Tibial nerve (tissue), 4 donors: ENCODE results near the gene CDH4. TPM values are rescaled to one million over a fixed set of nuclear protein-coding genes. Genes with fewer than 3 reads are reported as not detected.
"Not testable (repeated sequence)": the region's sequence is repeated elsewhere in the genome, so short reads cannot be mapped to it uniquely, and the experiment has no call there.

Source experiments
- DNase-seq, 2 donors: peaks; one replicate each; pipeline ENCODE4 v3.0.0-alpha.2; 2019; ENCODE audit warnings: low spot score in 2 of 2
- H3K27ac ChIP-seq, 4 donors: fragments of 200-600 bp; sonication (generic) in 3 of 4; one replicate each; pipeline ENCODE4 v1.5.1; 2017 to 2019; ENCODE audit warnings: mild to moderate bottlenecking in 1 of 4
- H3K27me3 ChIP-seq, 2 donors: fragments of 200-600 bp; sonication (generic) in 1 of 2; one replicate each; pipeline versions ENCODE4 v1.5.1 to v1.6.0; 2017 to 2019
- H3K36me3 ChIP-seq, 3 donors: fragments of 200-600 bp; sonication (generic); one replicate each; pipeline ENCODE4 v1.5.1; 2018 to 2019
- H3K4me1 ChIP-seq, 4 donors: fragments of 200-600 bp; sonication (generic) in 3 of 4; one replicate each; pipeline ENCODE4 v1.5.1; 2017 to 2019
- H3K4me3 ChIP-seq, 4 donors: fragments of 200-600 bp; sonication (generic) in 3 of 4; one replicate each; pipeline ENCODE4 v1.5.1; 2017 to 2019; ENCODE audit warnings: mild to moderate bottlenecking in 1 of 4, moderate library complexity in 1 of 4
- H3K9me3 ChIP-seq, 4 donors: fragments of 200-600 bp; sonication (generic) in 3 of 4; one replicate each; pipeline ENCODE4 v1.5.1; 2017 to 2019
- EP300 ChIP-seq, 2 donors: sonication (generic); formaldehyde crosslinking; IDR thresholded peaks; one replicate each; pipeline ENCODE4 v1.6.1; 2017; ENCODE audit warnings: antibody characterized with exemption in 2 of 2, mild to moderate bottlenecking in 1 of 2
- POLR2A ChIP-seq, 2 donors: fragments of 450-650 bp; IDR thresholded peaks; one replicate each; pipeline ENCODE4 v1.6.1; 2017; ENCODE audit warnings: antibody characterized with exemption in 2 of 2, mild to moderate bottlenecking in 2 of 2, moderate library complexity in 2 of 2
- whole genome bisulfite sequencing, 2 donors: methylation state at CpG; one replicate each; pipeline ENCODE4 v1.1.5; 2018; 5-methylcytosine and 5-hydroxymethylcytosine counted together
- total RNA-seq, 4 donors: library from RNA; depleted of rRNA; stranded (reverse); fragments of >200 nt; gene quantifications; one replicate each; pipeline ENCODE4 v1.1.0, GENCODE V29; 2016
- TF ChIP-seq, protein P1 (sequence below), 5 experiments: fragments of 200-600 bp in 3 of 5; fragments of 450-650 bp in 2 of 5; sonication (generic) in 3 of 5; IDR thresholded peaks; one replicate each; pipeline ENCODE4 v1.5.1; 2016 to 2019; ENCODE audit warnings: antibody characterized with exemption in 5 of 5, mild to moderate bottlenecking in 3 of 5, moderate library complexity in 2 of 5

Gene CDH4
- total RNA-seq, 4 donors from 2014 or later = 0.78 to 2.3 (median 1.0) TPM

DNA sequence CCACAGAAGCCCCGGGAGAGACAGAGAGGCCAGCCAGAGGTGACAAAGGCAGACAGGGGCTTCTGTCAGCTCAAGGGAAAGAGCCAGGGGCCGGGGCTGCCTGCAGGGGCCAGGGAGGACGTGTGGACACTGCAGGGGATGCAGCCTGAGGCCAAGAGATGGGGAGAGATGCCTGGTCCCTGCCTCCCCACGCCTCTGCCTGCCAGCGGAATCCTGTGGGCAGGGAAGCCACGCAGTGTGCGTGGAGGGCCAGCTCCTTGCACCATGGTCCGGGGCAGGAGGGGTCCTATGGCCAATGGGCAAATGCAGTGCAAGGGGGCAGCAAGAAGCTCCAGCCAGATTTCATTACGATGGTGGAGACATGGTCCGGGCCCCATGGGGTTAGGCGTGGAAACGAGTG, 224.9 kb downstream of the CDH4 start:
- TF ChIP-seq, protein P1, sequence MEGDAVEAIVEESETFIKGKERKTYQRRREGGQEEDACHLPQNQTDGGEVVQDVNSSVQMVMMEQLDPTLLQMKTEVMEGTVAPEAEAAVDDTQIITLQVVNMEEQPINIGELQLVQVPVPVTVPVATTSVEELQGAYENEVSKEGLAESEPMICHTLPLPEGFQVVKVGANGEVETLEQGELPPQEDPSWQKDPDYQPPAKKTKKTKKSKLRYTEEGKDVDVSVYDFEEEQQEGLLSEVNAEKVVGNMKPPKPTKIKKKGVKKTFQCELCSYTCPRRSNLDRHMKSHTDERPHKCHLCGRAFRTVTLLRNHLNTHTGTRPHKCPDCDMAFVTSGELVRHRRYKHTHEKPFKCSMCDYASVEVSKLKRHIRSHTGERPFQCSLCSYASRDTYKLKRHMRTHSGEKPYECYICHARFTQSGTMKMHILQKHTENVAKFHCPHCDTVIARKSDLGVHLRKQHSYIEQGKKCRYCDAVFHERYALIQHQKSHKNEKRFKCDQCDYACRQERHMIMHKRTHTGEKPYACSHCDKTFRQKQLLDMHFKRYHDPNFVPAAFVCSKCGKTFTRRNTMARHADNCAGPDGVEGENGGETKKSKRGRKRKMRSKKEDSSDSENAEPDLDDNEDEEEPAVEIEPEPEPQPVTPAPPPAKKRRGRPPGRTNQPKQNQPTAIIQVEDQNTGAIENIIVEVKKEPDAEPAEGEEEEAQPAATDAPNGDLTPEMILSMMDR (IDR thresholded peaks at IDR 0.05) = no peak
- TF ChIP-seq POLR2A (IDR thresholded peaks at IDR 0.05) (no peak), EP300 (IDR thresholded peaks at IDR 0.05) (no peak)
- Histone ChIP-seq H3K9me3 (peaks cover 0 to 11% (median 0%) of the 10 kb centered on the region in 4 donors), H3K4me3 (no peak overlapping the region), H3K4me1 (no peaks in the 10 kb centered on the region), H3K27me3 (no peaks in the 10 kb centered on the region), H3K27ac (no peak overlapping the region), H3K36me3 (no peaks in the 10 kb centered on the region)
- no peak for DNase-seq
- WGBS, 2 donors = 72 to 75% methylated on average over 12 of the region's 12 CpGs

DNA sequence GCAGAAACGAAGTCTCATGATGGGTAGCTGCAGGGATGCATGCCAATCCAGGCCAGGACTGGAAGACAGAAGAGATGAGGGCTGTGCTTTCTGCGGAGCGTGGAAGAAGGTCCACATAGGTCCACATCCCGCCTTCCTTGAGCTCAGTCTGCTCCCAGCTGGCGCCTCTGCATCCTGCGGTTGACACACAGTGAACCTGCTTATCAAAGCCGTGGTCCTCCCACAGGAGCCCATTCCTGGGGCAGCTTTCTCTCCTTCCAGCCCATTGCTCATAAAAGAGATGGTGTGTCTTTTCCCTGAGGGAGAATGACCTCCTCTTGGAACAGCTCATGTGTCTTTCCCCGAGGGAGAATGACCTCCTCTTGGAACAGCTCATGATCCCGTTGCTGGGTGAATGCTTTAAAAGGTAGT, 225.4 kb downstream of the CDH4 start:
- 76 to 77% methylated on average over 9 of the region's 9 CpGs for WGBS, 2 donors

DNA sequence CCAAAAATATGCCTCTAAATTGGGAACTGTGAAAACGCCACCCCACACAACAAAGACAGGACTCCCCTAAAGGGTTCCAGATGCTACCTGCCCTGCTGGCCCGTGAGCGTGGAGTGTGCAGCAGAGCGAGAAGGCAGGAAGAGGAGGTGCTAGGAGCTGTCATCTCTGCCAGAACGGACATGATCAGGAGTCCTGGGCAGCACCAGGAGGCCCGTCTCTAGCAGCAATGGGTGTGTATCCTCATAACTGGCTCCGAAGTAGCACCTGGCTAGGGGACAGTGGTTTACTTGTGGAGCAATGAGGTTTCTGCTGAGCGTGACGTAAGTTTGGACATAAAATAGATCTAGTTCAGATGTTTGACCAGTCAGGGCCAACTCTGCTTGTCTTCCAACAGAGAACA, 226.0 kb downstream of the CDH4 start:
- WGBS, 2 donors = 61 to 71% methylated on average over 9 of the region's 9 CpGs
- Histone ChIP-seq H3K4me3 (no peak overlapping the region), H3K27me3 (no peaks in the 10 kb centered on the region), H3K27ac (no peak overlapping the region), H3K4me1 (no peaks in the 10 kb centered on the region), H3K9me3 (peaks cover 0 to 11% (median 0%) of the 10 kb centered on the region in 4 donors), H3K36me3 (no peaks in the 10 kb centered on the region)
- no peak for DNase-seq
- TF ChIP-seq EP300 (IDR thresholded peaks at IDR 0.05) = no peak
- no peak for TF ChIP-seq POLR2A (IDR thresholded peaks at IDR 0.05)
- TF ChIP-seq, protein P1 (IDR thresholded peaks at IDR 0.05) = no peak

More for the DNA sequence above, 225.4 kb downstream of the CDH4 start:
- no peak for DNase-seq
- no peak overlapping the region for H3K27ac ChIP-seq
- H3K4me3 ChIP-seq = no peak overlapping the region
- no peaks in the 10 kb centered on the region for H3K27me3 ChIP-seq
- H3K4me1 ChIP-seq = no peaks in the 10 kb centered on the region
- H3K9me3 ChIP-seq = peaks cover 0 to 11% (median 0%) of the 10 kb centered on the region in 4 donors
- no peak for TF ChIP-seq EP300 (IDR thresholded peaks at IDR 0.05)
- TF ChIP-seq, protein P1 (IDR thresholded peaks at IDR 0.05) = no peak
- TF ChIP-seq POLR2A (IDR thresholded peaks at IDR 0.05) = no peak
- H3K36me3 ChIP-seq = no peaks in the 10 kb centered on the region

DNA sequence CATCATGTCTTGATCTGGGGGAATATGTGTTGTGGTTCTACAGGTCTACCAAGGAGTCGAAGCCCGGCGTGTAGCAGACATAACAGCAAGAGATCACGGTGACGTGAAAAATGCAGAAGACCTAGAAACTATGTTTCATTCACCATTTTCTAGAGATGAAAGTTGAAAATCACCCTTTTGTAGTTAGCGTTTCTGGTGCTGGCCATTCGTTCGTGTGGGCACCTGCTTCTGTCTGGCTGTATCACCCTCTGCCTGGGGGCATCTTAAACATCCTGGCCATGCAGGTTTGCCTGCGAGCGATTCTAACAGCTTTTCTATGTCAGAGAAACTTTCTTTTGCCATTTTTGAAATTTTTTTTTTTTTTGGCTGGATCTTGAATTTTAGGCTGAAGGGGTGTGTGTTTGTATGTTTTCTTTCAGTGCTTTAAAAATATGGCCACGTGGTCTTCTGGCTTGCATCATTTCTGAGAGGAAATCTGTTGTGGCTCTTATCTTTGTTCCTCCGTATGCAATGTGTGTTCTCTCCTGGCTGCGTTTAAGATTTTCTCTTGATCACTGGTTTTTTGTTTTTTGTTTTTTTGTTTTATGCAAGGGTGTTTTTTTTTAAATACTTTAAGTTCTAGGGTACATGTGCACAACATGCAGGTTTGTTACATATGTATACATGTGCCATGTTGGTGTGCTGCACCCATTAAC, 226.7 kb downstream of the CDH4 start:
- Histone ChIP-seq H3K27me3 (no peaks in the 10 kb centered on the region), H3K9me3 (peaks cover 0 to 11% (median 0%) of the 10 kb centered on the region in 4 donors), H3K4me1 (no peaks in the 10 kb centered on the region), H3K27ac (no peak overlapping the region), H3K4me3 (no peak overlapping the region), H3K36me3 (no peaks in the 10 kb centered on the region)
- 85 to 88% methylated on average over 13 of the region's 13 CpGs for WGBS, 2 donors
- TF ChIP-seq, protein P1 (IDR thresholded peaks at IDR 0.05) = no peak
- no peak for TF ChIP-seq EP300 (IDR thresholded peaks at IDR 0.05)
- no peak for TF ChIP-seq POLR2A (IDR thresholded peaks at IDR 0.05)
- no peak for DNase-seq

DNA sequence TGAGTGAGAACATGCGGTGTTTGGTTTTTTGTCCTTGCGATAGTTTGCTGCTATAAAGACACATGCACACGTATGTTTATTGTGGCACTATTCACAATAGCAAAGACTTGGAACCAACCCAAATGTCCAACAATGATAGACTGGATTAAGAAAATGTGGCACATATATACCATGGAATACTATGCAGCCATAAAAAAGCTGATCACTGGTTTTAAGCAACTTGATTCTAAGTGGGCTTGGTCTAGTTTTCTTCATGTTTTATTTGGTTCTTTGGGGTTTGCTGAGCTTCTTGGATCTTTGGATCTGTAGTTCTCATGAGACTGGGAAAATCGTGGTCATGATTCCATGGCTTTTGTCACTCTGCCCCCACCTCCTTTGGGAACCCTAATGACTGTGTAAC, 227.4 kb downstream of the CDH4 start:
- not testable (repeated sequence) for H3K36me3 ChIP-seq, H3K4me3 ChIP-seq, DNase-seq, H3K27ac ChIP-seq, H3K4me1 ChIP-seq, H3K27me3 ChIP-seq
- H3K9me3 ChIP-seq = peaks cover 0 to 11% (median 0%) of the 10 kb centered on the region in 4 donors
- 95 to 97% methylated on average over 4 of the region's 4 CpGs for WGBS, 2 donors
